ENCODE data around the gene MAST1.
"Not testable (repeated sequence)": the region's sequence is repeated elsewhere in the genome, so short reads cannot be mapped to it uniquely, and the experiment has no call there.

MAST1 gene

DNA sequence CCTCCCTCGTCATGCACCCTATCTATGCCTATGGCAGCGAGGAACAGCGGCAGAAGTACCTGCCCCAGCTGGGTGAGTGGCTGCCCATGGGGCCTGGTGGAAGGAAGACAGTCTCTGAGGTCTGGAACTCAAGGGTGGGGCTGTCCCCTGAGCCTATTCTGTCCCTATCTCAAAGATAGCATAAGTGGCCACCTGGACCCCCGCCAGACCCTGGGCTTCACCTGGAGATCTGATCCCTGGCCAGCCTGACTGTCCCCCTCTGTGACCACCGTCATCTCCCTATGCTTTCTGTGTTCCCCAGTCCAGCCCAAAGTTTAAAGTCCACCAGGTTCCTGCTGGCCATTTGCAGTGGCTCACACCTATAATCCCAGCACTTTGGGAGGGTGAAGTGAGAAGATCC, 55.3 kb downstream of the MAST1 start:
- no peak for DNase-seq (ENCODE audit: low read depth, low spot score)

DNA sequence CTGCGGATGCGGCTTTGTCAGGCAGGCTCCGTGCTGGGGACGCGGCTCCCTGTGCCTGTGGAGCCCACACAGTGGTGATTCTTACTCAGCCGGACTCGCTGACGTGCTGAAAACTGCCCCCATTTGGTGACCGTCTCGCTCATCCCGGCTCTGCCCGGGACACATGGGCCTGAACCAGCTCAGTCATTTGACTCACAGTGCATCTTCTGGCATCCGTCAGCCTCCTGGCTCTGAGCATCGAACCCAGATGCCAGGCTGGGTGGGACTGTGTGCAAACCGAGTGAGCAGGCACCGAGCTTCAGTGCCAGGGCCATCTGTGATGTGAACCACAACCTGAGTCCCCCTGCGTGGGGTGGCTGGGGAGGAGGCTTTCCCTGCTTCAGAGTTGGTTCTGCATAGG, 58.1 kb downstream of the MAST1 start:
- no peak for DNase-seq (ENCODE audit: low read depth, low spot score)

DNA sequence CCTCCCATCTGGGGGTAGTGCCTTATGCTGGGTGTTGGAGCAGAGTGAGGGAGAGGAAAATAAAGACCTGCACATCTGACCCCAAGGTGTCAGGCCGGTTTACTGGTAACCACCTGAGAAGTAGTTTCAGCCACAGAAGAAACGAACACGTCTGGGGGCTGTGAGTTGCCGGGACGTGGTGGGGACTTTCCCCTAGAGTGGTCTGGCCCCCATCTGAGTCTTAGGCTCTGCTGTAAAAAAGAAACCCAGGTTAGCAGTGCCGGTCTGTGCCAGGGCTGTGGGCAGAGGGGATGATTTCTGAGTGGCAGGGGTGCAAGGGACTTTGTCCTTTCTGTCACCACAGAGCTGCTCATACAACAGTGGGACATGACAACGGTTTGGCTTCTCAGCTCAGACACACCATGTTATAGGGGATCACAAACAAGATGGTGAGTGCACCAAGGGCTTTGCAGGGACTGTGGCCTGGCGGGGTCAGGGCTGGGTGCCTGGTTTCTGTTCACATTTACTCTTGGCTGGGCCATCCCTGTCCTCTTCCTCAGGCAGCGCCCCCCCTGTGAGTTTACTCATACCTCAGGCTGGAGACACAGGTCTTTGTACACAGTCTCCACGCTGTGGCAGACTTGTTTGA, 61.7 kb downstream of the MAST1 start:
- no peak for DNase-seq (ENCODE audit: low read depth, low spot score)

DNA sequence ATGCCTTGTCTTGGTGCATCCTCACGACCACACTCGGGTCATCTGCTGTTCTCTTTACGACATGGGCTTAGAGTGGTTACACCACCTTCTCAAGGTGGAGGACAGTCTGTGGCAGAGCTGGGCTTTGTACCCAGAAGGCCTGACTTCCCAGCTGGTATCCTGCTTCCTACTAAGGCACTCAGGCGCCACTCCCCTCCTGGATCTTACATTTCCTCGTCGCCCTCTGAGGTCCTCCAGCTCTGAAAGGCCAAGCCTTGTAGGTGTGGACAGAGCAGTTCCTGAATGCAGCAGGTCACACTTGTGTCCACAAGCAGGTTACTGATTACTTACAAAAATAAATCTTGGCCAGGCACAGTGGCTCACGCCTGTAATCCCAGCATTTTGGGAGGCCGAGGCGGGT, 68.9 kb downstream of the MAST1 start:
- DNase-seq (ENCODE audit: low read depth, low spot score): no peak

DNA sequence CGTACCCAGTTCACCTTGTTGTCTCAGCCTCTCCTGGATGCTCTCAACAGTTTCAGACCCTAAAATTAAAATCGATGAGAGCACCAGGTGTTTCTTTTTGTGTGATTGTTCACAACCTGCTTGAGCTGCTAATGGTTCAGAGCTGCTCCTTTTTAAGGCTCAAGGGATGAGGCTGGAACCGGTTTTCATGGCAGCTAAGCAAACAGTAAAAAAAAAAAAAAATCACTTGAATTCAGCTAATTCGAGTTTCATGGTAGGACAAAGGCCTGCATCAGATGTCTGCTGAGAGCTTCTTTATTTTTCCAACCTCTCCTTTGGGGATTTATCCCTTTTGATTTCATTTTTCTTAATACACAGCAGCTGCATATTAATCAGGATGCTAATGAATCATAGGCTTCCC, 74.3 kb downstream of the MAST1 start:
- no peak for DNase-seq (ENCODE audit: low read depth, low spot score)

DNA sequence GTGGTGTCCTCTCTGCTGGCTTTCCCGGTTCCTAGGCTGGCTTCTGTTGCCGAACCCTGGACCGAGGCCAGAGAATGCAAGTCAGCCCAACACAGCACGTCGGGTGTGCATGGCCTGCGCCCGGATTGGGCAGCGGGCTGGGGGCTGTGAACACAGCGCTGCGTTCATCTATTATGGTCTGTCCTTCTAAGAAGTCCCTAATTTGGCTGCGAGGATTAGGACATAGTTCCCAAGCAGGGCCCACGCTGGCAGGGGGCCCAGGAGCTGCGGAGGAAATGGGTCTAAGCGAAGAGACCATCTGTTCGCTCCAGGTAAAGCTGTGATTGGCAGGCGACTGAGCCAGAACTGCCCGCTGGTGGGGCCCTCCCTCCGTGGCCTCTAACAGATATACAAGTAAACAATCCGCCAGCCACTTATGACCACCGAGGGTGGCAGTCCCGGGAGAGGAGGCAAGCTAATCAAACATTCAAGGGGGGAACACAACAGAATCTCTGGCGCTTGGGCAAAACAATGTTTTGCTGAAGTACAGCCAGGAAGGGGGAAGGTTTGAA, 74.8 kb downstream of the MAST1 start:
- DNase-seq (ENCODE audit: low read depth, low spot score): peak; percentile 70

DNA sequence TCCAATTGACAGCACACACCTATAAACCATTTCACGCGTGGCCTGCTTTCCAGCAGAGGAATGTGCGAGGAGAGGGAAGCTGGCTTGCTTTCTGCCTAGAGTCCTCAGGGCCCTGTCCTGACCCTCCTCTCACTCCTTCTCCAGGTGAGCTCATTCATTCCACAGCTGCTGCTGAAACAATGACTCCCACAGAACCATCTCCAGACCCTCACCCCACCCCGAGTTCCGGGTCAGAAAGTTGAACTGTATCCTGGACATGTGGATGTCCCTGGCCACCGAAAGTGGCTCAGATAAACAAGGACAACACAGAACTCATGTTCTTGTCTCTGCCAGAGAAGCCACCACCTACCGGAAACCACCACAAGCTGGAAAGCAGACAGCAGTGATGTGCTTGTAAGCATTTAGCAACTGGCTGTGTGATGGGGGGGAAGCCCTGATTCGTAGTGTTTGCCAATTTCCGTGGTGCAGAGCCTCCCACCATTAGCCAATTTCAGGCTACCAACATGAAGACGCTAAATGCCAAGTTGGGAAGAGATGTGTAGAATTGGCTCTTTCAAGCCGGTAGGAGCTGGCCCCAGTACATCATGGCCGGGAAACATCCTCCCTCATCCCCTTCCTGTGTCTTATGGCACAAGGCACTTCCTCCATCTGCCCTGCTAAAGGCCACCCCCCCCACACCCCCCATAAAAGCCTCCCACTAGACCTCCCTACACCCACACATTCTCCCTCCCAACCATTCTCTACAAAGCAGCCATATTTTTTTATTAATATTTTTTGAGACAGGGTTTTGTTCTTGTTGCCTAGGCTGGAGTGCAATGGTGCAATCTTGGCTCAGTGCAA, 75.8 kb downstream of the MAST1 start:
- peak; percentile 43 for DNase-seq (ENCODE audit: low read depth, low spot score)

DNA sequence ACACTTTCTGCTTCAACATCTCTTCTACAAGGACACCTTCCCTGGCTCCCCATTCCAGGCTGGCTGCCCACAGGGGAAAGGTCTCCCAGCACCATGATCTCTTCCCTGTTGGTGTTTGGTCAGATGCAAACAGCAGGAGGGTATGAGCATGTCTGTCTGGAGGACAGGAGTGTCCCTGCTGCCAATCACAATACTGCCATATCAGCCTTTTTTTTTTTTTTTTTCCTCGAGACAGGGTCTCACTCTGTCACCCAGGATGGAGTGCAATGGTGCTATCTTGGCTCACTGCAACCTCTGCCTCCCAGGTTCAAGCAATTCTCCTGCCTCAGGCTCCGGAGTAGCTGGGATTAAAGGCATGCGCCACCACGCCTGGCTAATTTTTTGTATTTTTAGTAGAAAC, 77.5 kb downstream of the MAST1 start:
- DNase-seq (ENCODE audit: low read depth, low spot score): not testable (repeated sequence)

DNA sequence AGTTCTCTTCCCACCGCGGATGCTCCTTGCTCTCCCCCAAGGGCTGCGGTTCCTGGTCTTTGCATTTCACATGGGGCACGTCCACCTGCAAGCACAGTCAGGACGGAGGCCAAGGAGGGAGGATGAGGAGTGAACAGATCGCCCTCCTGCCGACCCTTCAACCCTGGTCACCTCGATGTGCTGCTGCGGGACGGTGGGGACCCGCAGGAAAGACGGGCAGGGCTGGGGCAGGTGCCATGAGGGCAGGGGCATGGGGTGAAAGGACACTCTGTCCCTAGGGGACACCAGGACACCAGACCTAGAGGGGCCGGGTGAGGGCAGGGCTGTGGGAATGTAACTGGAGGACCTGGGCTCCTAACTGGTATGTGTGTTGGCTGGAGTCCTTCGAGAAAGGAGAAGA, 79.9 kb downstream of the MAST1 start:
- no peak for DNase-seq (ENCODE audit: low read depth, low spot score)

DNA sequence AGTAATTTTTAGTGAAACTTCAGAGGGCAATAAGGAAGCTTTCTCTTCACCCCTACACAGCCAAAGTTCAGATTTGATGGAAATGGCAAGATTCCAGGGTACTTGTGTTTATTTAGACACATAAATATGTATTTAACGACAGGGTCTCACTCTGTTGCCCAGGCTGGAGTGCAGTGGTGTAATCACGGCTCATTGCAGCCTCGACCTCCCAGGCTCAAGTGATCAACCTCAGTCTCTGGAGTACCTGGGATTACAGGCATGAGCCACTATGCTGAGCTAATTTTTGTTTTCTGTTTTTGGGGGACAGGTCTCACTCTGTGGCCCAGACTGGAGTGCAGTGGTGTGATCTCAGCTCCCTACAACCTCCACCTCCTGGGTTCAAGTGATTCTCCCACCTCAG, 82.7 kb downstream of the MAST1 start:
- DNase-seq (ENCODE audit: low read depth, low spot score): no peak

DNA sequence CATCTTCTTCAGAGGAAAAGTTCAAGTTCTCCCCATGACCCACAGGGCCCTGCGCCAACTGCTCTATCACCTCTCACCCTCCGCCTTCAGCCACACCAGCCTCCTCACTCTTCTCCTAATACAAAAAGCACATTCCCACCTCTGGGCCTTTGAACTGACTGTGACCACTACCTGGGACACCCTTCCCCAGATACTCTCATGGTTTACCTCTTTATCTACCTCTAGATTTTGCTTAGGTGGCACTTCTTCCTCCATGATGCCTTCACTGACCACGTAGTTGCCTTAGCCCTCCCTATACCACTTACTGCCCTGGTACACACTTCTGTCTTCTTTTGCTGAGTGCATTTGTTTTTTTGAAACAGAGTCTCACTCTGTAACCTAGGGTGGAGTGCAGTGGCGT, 84.6 kb downstream of the MAST1 start:
- DNase-seq (ENCODE audit: low read depth, low spot score): no peak

Data from ELF-1 (cell line).